Amniotic epithelial cell (primary cell): ENCODE measurements around the gene CRLF2.
"Not testable (repeated sequence)": the region's sequence is repeated elsewhere in the genome, so short reads cannot be mapped to it uniquely, and the experiment has no call there.

Experiments used
- DNase-seq: peaks from one replicate; pipeline ENCODE4 v3.0.0-alpha.2; 2010; ENCODE audit warnings: low read depth

CRLF2 gene

DNA sequence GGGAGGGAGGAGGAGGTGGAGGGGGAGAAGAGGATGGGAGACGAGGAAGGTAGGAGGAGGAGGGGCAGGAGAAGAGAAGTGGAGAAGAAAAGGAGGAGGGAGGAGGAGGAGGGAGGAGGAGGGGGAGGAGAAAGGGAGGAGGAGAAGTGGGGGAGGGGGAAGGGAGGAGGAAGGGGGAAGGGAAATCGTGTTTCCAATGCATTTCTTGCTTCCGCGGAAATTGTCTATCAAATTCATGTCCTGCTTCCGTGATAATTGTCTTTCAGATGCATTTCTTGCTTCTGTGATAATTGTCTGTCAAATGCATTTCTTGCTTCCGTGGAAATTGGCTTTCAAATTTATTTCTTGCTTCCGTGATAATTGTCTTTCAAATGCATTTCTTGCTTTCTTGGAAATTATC lies 43.3 kb downstream of the CRLF2 start:
- DNase-seq, result no peak

DNA sequence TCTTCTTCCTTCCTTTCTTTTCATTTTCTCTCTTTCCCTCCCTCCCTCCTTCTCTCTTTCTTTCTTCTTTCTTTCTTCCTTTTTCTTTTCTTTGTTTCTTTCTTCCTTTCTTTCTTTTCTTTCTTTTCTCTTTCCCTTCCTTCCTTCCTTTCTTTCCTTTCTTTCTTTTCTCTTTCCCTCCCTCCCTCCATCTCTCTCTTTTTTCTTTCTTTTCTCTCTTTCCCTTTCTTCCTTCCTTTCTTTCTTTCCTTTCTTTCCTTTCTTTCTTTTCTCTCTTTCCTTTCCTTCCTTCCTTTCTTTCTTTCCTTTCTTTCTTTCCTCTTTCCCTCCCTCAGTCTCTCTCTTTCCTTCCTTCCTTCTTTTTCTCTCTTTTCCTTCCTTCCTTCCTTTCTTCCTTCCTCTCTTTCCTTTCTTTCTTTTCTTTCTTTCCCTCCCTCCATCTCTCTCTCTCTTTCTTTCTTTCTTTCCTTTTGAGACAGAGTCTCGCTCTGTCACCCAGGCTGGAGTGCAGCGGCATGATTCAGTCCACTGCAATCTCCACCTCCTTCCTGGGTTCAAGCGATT lies 44.4 kb downstream of the CRLF2 start:
- DNase-seq, result no peak

DNA sequence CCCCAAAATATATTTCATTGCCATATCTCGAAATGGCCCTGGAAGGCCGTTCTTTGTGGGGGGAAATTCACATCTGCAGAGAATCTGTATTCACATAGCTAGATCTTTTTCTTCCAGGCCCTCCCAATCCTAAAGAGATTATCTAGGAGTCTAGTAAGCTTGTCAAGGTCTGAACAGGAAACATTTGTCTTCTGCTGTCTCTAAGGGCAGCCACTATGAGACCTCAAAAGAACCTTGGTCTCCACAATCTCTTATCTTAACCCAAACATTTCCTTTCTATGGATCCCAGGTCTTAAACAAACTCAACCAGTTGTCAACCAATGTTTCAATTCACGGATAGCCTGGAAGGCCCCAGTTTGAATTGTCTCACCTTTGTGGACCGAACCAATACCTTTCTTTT lies 45.0 kb downstream of the CRLF2 start:
- DNase-seq, result no peak

DNA sequence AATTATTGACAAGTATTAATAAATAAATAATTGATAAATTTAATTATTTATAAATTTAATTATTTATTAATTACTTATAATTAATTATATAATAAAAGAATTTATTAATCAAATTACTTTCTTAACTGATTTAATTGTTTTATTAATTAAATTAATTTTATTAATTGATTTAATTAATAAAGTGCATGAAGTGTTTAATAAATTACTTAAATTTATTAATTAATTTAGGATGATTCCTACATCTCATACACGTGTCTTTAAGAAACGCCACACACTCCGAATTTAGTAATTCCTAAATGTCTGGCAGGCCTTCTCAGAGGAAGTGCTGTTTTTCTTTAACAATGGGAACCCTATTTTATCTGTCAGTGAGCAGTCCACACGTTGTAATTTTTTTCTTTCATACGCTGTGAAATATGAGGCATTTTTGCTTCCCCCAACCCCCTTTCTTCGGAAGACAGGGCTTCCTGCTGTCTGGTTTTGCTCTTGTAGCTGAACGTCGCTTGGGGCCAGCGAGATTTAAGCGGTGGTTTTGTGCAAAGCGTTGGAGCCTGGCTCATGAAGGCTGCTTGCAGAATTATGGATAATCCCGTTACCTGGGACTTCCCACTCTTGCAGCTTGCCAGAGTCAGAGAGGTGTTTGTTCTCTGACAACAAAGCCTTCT lies 46.8 kb downstream of the CRLF2 start:
- DNase-seq, result no peak

DNA sequence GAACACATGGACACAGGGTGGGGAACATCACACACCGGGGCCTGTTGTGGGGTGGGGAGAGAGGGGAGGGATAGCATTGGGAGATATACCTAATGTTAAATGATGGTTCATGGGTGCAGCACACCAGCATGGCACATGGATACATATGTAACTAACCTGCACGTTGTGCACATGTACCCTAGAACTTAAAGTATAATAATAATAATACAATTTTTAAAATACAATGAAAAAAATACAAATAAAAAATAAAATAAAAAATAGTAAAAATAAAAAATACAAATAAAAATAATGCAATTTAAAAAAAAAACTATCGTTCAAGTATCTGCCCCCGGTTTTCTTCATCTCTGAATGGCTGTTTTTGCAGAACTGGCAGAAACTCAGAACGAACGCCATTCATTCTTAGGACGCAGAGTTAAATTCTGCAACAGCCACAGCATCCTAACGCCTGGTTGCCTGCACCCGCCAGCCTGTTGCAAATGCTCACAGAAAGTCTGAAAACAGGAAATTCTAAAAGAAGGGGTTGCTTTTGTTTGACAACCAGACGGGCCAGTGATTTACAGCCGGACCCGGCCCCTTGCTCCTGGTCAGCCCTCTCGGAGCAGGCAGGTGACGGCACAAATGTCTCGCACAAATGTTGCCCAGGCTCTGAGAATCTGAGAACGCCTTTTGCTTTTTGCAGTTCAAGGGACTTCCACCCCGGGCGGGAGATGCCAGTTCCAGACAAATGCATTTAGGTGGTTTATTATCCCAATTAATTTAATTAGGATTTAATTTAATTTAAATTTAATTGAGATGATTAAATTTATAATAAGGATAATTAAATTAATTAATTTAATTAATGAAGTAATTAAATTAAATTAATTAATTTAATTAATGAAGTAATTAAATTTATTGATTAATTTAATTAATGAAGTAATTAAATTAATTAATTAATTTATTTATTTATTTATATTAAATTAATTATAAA lies 47.8 kb downstream of the CRLF2 start:
- no peak for DNase-seq

DNA sequence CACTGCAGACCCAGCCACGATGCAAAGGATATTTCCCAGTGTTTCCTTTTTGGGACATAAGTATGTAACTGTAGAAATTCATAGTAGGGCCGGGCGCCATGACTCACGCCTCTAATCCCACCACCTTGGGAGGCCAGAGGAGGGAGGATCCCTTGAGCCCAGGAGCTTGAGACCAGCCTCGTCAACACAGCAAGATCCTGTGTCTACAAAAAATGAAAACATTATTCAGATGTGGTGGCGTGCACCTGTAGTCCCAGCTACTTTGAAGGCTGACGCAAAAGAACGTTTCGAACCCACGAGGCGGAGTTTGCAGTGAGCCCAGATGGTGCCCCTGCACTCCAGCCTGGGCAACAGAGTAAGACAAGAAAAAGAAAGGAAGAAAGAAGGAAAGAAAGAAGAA lies 49.2 kb downstream of the CRLF2 start:
- DNase-seq, result no peak

DNA sequence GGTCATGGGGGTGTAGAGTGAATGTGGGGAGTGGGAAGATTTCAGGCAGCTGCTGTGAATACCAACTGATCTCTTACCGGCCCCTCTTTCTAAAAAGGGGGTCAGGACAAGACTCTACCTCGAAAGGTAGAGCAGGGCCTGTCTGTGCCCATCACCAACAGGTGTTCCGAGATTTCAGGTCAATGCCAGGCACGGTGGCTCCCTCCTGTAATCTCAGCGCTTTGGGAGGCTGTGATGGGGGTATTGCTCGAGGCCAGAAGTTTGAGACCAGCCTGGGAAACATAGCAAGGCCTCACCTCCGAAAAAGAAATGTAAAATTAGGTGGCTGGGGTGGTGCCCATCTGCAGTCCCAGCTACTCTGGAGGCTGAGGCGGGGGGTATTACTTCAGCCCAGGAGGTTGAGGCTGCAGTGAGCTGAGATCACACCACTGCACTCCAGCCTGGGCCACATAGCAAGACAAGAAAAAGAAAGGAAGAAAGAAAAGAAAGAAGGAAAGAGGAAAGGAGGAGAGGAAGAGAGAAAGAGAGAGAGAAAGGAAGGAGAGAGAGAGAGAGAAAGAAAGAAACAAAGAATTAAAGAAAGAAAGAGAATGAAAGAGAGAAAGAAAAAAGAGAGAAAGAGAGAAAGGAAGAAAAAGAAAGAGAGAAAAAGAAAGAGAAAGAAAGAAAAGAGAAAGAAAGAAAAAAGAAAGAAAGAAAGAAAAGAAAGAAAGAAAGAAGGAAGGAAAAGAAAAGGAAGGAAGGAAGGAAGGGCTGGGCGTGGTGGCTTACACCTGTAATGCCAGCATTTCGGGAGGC lies 50.1 kb downstream of the CRLF2 start:
- DNase-seq, result no peak

DNA sequence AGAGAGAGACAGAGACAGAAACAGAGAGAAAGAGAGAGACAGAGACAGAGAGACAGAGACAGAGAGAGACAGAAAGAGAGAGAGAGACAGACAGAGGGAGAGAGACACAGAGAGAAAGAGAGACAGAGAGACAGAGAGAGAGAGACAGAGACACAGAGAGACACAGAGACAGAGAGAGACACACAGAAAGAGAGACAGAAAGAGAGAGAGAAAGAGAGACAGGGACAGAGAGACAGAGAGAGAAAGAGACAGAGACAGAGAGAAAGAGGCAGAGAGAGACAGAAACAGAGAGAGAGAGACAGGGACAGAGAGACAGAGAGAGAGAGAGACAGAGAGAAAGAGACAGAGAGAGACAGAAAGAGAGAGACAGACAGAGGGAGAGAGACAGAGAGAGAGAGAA lies 52.9 kb downstream of the CRLF2 start:
- no peak for DNase-seq

DNA sequence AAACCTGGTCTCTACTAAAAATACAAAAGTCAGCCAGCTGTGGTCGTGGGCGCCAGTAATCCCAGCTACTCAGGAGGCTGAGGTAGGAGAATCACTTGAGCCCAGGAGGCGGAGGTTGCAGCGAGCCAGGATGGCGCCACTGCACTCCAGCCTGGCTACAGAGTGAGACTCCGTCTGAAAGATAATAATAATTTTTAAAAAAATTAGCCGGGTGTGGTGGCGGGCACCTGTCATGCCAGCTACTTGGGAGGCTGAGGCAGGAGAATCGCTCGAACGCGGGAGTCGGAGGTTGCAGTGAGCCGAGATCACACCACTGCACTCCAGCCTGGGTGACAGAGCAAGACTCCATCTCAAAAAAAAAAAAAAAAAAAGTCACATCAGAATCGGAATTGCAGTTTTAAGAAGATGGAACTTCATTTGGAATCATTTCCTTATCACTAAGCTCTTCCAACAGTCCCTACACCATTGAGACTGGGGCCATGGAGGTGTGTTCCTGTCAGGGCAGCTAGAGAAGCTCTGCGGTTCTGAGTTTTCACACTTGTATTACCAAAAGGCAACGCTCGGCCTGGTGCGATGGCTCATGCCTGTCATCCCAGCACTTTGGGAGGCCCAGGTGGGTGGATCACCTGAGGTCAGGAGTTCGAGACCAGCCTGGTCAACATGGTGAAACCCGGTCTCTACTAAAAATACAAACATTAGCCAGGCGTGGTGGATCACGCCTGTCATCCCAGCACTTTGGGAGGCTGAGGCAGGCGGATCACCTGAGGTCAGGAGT lies 55.6 kb downstream of the CRLF2 start:
- DNase-seq, result not testable (repeated sequence)

DNA sequence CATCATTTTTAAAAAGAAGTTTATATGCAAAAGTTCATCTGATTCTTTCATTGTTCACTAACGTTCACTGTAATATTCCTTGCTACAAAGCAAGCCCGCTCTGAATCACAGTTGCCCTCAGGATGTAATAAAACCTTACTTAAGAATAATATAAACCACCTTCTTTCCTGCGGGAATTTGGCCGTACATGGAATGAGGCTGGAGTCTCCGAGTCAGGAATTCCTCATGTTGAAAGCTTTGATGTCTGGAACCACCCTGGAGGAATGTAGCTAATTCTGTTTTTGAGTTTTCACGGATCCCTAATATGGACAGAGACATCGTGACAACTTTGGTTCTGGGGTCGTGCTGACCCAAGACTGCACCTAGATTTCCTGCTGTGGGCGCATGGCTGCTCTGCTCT lies 58.5 kb downstream of the CRLF2 start:
- no peak for DNase-seq

DNA sequence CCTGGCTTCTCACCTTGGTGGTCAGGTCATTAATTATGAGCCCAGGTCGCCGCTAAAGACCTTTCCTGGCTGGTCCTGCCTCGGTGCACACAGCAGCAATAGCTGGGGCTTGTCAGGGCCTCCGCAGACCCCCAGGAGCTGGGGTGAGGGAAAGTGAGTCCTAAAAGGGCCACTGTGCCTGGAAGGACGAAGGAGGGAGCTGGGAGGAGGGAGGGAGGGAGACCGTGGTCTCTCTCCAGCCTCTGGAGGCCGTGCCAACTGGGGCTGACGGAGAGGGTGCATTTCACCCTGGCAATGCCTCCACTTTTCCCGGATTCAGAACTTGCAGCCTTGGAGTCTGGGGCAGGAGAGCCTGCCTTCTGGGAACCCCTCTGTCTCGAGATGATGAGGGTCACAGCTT lies 60.4 kb downstream of the CRLF2 start:
- DNase-seq, result no peak

DNA sequence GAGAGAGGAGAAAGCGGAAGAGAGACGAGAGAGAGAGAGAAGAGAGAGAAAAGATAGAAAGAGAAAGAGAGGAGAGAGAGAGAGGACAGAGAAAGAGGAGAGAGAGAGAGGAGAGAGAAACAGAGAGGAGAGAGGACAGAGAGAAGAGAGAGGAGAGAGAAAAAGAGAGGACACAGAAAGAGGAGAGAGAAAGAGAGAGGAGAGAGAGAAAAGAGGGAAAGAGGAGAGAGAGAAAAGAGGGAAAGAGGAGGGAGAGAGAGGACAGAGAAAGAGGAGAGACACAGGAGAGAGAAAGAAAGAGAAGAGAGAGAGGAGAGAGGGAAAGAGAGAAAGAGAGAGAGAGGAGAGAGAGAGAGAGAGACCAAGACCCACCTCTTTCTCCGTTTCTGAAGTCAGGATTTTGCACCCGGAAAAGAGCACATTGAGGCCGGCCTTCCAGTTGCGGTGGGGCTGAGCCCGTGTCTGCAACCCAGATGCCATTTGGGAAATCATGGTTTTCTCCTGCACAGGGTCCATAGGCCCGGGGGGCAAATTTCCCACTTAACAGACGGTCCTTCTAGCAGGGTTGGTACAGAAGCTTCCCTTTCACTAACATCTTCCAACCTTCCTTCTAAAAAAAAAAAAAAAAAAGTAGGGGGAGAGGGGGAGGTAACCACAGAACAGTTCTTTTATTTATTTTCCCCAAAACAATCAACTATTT lies 60.9 kb downstream of the CRLF2 start:
- no peak for DNase-seq

DNA sequence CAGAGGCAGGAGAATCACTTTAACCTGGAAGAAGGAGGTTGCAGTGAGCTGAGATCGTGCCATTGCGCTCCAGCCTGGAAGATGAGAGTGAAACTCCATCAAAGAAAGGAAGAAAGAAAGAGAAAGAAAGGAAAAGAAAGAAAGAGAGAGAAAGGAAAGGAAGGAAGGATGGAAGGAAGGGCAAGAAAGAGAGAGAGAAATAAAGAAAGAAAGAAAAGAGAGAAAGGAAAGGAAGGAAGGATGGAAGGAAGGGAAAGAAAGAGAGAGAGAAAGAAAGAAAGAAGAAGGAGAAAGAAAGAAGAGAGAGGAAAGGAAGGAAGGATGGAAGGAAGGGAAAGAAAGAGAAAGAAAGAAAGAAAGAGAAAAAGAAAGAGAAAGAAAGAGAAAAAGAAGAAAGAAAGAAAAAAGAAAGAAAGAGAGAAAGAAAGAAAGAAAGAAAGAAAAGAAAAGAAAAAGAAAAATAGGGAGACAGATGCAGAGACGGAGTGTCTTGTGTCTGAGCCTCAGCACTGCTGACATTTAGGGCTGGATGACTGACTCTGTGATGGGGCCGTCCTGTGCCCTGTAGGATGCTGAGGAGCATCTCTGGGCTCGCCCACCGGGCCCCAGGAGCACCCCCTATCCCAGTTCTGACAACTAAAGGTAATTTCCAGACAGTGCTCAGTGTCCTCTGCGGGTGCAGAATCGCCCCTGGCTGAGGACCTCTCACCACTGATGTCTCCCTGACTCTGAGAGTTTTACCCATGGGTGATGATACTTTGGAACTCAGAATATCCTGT lies 61.7 kb downstream of the CRLF2 start:
- DNase-seq, result no peak

DNA sequence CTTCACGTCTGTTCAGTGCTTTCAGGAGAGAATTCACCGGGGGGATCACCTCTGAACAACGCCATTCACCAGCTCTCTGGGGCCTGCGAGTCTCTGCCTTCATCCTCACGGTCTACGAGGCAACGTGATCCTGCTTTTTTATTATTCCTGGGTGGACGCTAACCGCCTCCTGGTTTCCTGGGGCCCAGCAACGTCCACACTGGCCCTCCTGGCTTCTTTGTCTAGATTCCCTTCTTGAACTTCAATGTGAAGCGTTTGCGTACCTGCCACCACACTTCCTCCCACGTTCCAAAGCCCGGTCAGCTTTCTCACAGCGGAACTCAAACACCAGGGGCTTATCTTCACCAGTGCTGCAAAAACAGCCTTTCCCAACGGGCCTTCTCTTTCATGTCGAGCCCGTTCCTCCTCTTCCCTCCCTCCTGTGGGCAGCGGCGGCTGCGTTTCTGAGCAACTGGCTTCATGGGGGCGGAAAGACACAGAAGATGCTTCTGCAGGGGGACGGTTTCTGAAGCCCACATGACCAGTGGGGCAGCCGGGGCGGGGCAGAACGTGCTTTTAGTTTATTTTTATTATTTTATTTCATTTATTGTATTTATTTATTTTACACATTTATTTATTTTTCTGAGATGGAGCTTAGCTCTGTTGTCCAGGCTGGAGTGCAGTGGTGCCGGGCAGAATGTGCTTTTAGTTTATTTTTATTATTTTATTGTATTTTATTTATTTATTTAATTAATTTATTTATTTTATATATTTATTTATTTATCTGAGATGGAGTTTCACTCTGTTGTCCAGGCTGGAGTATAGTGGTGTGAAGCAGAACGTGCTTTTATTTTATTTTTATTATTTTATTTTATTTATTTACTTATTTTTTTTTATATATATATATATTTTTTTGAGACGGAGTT lies 64.6 kb downstream of the CRLF2 start:
- DNase-seq, result no peak

DNA sequence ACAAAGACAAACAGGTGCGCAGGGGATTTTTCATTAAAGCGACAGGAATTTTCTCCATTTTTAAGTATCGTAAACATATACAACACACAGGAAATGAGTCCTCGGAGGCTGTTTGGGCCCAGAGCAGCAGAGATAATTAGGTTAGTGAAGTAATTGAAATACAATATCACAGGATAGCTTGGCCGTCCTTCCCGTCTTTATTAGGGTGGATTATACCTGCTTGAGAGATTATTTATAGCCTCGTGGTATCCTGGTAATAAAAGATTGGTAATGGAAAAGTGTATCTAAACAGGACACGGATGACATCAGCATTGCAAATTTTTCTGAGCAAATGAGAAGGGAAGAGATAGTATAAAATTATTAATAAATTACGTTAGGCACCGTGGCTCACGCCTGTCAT lies 68.2 kb downstream of the CRLF2 start:
- DNase-seq, result no peak
